ENCODE data around the gene PRSS2. TPM values are rescaled to one million over a fixed set of nuclear protein-coding genes. Genes with fewer than 3 reads are reported as not detected.
A peak's percentile ranks its signal among the peaks of the same experiment; 100 is the strongest.

The PRSS2 gene
- total and polyA plus RNA-seq, 9 of the 15 experiments (the other 6 are each of a cell fraction or from before 2014, with no cell fraction given) = 1.3 to 23.9 (median 3.8) TPM

GRCh38 chr7:142746264-142746663, 24.5 kb upstream of the PRSS2 start:
- WGBS (ENCODE audit: insufficient coverage, low coverage, missing lambda C conversion rate) = 3% methylated on average over 3 of the region's 3 CpGs
- Histone ChIP-seq H3K27ac (ENCODE audit: extremely low read depth, low read depth, low read length) (no peak overlapping the region), H3K79me2 (ENCODE audit: control insufficient read depth, insufficient read depth, low read length) (no peaks in the 10 kb centered on the region), H3K4me1 (replicated peaks in 1 of 2; ENCODE audit: control insufficient read depth in 2 of 2, insufficient read depth in 2 of 2, low read length in 2 of 2) (no peaks in the 10 kb centered on the region), H3K4me3 (no peak overlapping the region), H3K9me1 (ENCODE audit: control insufficient read depth, insufficient read depth, low read length) (no peaks in the 10 kb centered on the region), H4K20me1 (replicated peaks; ENCODE audit: control insufficient read depth, insufficient read depth, low read length) (no peaks in the 10 kb centered on the region), H3K4me2 (ENCODE audit: insufficient read depth, low read length) (no peak overlapping the region), H3K9me3 (replicated peaks; ENCODE audit: control insufficient read depth, insufficient read depth, low read depth, low read length) (no peaks in the 10 kb centered on the region), H3K36me3 (ENCODE audit: control insufficient read depth, insufficient read depth, low read length) (no peaks in the 10 kb centered on the region), H3K9ac (ENCODE audit: insufficient read depth in 1 of 2, low read depth in 2 of 2, low read length in 2 of 2) (no peak overlapping the region), H3K27me3 (ENCODE audit: control insufficient read depth in 2 of 2, insufficient read depth in 2 of 2, low read length in 2 of 2) (peaks cover 3 to 18% of the 10 kb centered on the region in 2 experiments; a peak in 4 of 5 replicates), H2AFZ (ENCODE audit: low read depth, low read length) (no peak overlapping the region)
- no peak for FAIRE-seq
- no peak for DNase-seq (ENCODE audit: extremely low read depth in 1 of 4, low spot score in 3 of 4)
- TF ChIP-seq MYBL2 (IDR thresholded peaks at IDR 0.05; ENCODE audit: low read depth) (no peak), MYBL2 (CRISPR knock-in tag; IDR thresholded peaks at IDR 0.05; ENCODE audit: borderline replicate concordance) (0 out of 2 replicates have a peak, but pooled peaks have one; percentile 42), MXI1 (IDR thresholded peaks at IDR 0.05; ENCODE audit: low read depth, low read length) (no peak), KDM1A (IDR thresholded peaks at IDR 0.05) (no peak), ZFP1 (CRISPR knock-in tag; IDR thresholded peaks at IDR 0.05) (no peak), ZNF766 (CRISPR knock-in tag; conservative IDR thresholded peaks at IDR 0.05) (no peak), ZNF41 (CRISPR knock-in tag; conservative IDR thresholded peaks at IDR 0.05) (no peak), HES1 (IDR thresholded peaks at IDR 0.05; ENCODE audit: low read depth) (no peak), ZNF668 (CRISPR knock-in tag; IDR thresholded peaks at IDR 0.05) (no peak), DEAF1 (CRISPR knock-in tag; IDR thresholded peaks at IDR 0.05) (no peak), CEBPG (CRISPR knock-in tag; IDR thresholded peaks at IDR 0.05) (peak; percentile 36; the same call in 1 of the 2 replicates), CEBPG (tag; conservative IDR thresholded peaks at IDR 0.05 in 1 of 2, IDR thresholded peaks at IDR 0.05 in 1 of 2) (no peak), BCLAF1 (IDR thresholded peaks at IDR 0.05; ENCODE audit: borderline replicate concordance in 1 of 2, control insufficient read depth in 1 of 2, low read depth in 2 of 2, low read length in 1 of 2) (no peak), SRSF9 (IDR thresholded peaks at IDR 0.05; ENCODE audit: borderline replicate concordance, low read depth, low read length) (no peak)
- POLR2A ChIA-PET = no interaction called here
- ATAC-seq = no peak
- in situ Hi-C loops (cut with MboI) = no loop called here
- CTCF ChIA-PET (ENCODE audit: low intra/inter-chr PET ratio) = interaction anchor here (0.6 kb wide), 1 partner anchor 711 kb away, joined by 3 read pairs; no protein-coding TSS in a partner anchor
- BruUV-seq (replicated peaks) = no TSS peak
- intact Hi-C loops (cut with micrococcal nuclease) = no loop called here

Measured in K562 (cell line).